DND-41 (cell line): ENCODE measurements around the gene CX3CR1.

Source experiments
- EZH2 ChIP-seq: IDR thresholded peaks from 3 replicates; pipeline ENCODE4 v1.6.1; 2012; ENCODE audit warnings: borderline replicate concordance, low read depth, mild to moderate bottlenecking, moderate library complexity, low read length, inconsistent platforms; ENCODE audit not compliant: severe bottlenecking
- TF ChIP-seq, protein P1 (sequence below): IDR thresholded peaks from 2 replicates; pipeline ENCODE4 v1.5.1; 2012; ENCODE audit warnings: borderline replicate concordance, low read length, moderate library complexity, mild to moderate bottlenecking; ENCODE audit not compliant: poor library complexity, severe bottlenecking; ENCODE audit errors: extremely low read depth

DNA sequence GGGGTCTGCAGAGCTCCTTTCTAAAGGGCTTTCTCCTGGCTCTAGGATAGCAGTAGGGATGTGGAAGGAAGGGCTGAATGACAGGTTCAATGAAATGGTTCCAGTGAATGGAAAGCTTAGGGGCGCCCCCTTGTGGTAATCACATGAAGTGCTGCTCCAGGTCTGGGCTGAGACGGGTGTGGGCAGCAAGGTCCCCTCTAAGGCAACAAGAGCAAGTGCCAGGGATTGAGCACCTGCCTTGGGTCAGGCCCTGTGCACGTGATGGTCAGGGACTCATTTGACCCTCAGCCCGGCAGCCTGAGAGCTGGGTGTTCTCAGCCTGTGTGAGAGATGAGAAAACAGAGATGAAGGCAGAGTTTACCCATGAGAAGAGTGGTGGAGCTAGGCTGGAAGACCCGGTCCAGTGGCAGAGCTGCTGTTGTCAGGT is 12.1 kb upstream of the CX3CR1 start:
- TF ChIP-seq, protein P1, sequence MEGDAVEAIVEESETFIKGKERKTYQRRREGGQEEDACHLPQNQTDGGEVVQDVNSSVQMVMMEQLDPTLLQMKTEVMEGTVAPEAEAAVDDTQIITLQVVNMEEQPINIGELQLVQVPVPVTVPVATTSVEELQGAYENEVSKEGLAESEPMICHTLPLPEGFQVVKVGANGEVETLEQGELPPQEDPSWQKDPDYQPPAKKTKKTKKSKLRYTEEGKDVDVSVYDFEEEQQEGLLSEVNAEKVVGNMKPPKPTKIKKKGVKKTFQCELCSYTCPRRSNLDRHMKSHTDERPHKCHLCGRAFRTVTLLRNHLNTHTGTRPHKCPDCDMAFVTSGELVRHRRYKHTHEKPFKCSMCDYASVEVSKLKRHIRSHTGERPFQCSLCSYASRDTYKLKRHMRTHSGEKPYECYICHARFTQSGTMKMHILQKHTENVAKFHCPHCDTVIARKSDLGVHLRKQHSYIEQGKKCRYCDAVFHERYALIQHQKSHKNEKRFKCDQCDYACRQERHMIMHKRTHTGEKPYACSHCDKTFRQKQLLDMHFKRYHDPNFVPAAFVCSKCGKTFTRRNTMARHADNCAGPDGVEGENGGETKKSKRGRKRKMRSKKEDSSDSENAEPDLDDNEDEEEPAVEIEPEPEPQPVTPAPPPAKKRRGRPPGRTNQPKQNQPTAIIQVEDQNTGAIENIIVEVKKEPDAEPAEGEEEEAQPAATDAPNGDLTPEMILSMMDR, result peak; percentile 96
- no peak for TF ChIP-seq EZH2
